HepG2 (cell line): ENCODE measurements around the gene HYCC2. TPM values are rescaled to one million over a fixed set of nuclear protein-coding genes. Genes with fewer than 3 reads are reported as not detected.

Source experiments
- ATAC-seq: fragments of 200-7000 bp; cut with Tn5 transposase; 3 replicates; pipeline ENCODE4 v1.9.1; 2020; ENCODE audit warnings: mild to moderate bottlenecking, moderate library complexity
- BruUV-seq: library from RNA; stranded (reverse); fragments of 400-500 nt; replicated peaks from 2 replicates; lab custom pipeline; 2021; lab: Mats Ljungman, UMichigan
- CTCF ChIA-PET: fragments of 300-600 bp; formaldehyde crosslinking; extraction: SDS; loops from one replicate; lab custom pipeline; 2021; ENCODE audit warnings: low total read pairs, inconsistent platforms, low intra/inter-chr PET ratio; lab: Yijun Ruan, JAX
- POLR2A ChIA-PET: fragments of 350-600 bp; sonication (Branson Sonifier 250); formaldehyde crosslinking; loops from one replicate; lab custom pipeline; 2020; ENCODE audit warnings: antibody characterized with exemption, inconsistent platforms; lab: Yijun Ruan, JAX
- DNase-seq: peaks from one replicate; pipeline ENCODE4 v3.0.0-alpha.2; 2015; ENCODE audit warnings: low spot score
- FAIRE-seq: peaks from 3 replicates; lab custom pipeline; 2011; peaks lifted over from hg19 to GRCh38; lab: Jason Lieb, UNC
- H2AFZ ChIP-seq: one replicate; pipeline ENCODE4 v1.6.1; 2011; ENCODE audit warnings: low read length, inconsistent platforms
- H3K27ac ChIP-seq: fragments of 300-600 bp; 3 replicates; pipeline ENCODE4 v1.8.0; 2011; ENCODE audit warnings: mixed run types, mild to moderate bottlenecking, mixed read lengths, low read length, inconsistent platforms; ENCODE audit not compliant: insufficient read depth; ENCODE audit errors: extremely low read length
- H3K27me3 ChIP-seq, 2 experiments: fragments of 200-600 bp in 1 of 2; 2 replicates in 1 of 2; 3 replicates in 1 of 2; pipeline versions ENCODE4 v1.6.0 to v1.8.0; 2011; ENCODE audit warnings: low read length in 2 of 2, mild to moderate bottlenecking in 2 of 2, moderate library complexity in 2 of 2, inconsistent platforms in 1 of 2; ENCODE audit not compliant: insufficient read depth in 2 of 2, control insufficient read depth in 1 of 2
- H3K36me3 ChIP-seq, 2 experiments: fragments of 200-600 bp in 1 of 2; replicated peaks in 1 of 2; 2 replicates in 1 of 2; 3 replicates in 1 of 2; pipeline versions ENCODE4 v1.5.1 to v1.8.0; 2011; ENCODE audit warnings: low read length in 2 of 2, inconsistent platforms in 1 of 2; ENCODE audit not compliant: insufficient read depth in 2 of 2, control insufficient read depth in 1 of 2
- H3K4me1 ChIP-seq: 2 replicates; pipeline ENCODE4 v1.5.1; 2012; ENCODE audit warnings: low read length, inconsistent platforms; ENCODE audit not compliant: insufficient read depth
- H3K4me2 ChIP-seq: 2 replicates; pipeline ENCODE4 v1.6.0; 2011; ENCODE audit warnings: low read depth, low read length, inconsistent platforms
- H3K4me3 ChIP-seq, 3 experiments: fragments of 200-600 bp in 1 of 3; sonication (generic), shearing (Covaris generic) in 1 of 3; replicated peaks in 1 of 3; 2 replicates each; pipeline ENCODE4 v1.5.1; 2011 to 2016; ENCODE audit warnings: low read length in 3 of 3, inconsistent platforms in 2 of 3, low read depth in 2 of 3, mild to moderate bottlenecking in 2 of 3, control low read depth in 1 of 3, mixed read lengths in 1 of 3; ENCODE audit not compliant: insufficient read depth in 1 of 3
- H3K79me2 ChIP-seq: one replicate; pipeline ENCODE4 v1.6.1; 2011; ENCODE audit warnings: low read length, inconsistent platforms; ENCODE audit not compliant: insufficient read depth
- H3K9ac ChIP-seq: 2 replicates; pipeline ENCODE4 v1.6.0; 2011; ENCODE audit warnings: mild to moderate bottlenecking, low read depth, low read length, inconsistent platforms; ENCODE audit not compliant: insufficient read depth
- H3K9me3 ChIP-seq: 2 replicates; pipeline ENCODE4 v1.5.1; 2012; ENCODE audit warnings: mild to moderate bottlenecking, low read length
- H4K20me1 ChIP-seq: 2 replicates; pipeline ENCODE4 v1.6.0; 2011; ENCODE audit warnings: inconsistent platforms, mild to moderate bottlenecking, low read length, moderate library complexity; ENCODE audit not compliant: insufficient read depth
- HBP1 ChIP-seq: IDR thresholded peaks from 2 replicates; pipeline ENCODE4 v1.6.1; 2016; ENCODE audit warnings: low read depth, control low read depth
- HDAC2 ChIP-seq: sonication (generic); formaldehyde crosslinking; IDR thresholded peaks from 2 replicates; pipeline ENCODE4 v1.4.0; 2020; ENCODE audit warnings: missing genetic modification reagents
- HMG20A ChIP-seq: IDR thresholded peaks from 2 replicates; pipeline ENCODE4 v1.6.1; 2016; ENCODE audit warnings: borderline replicate concordance
- HNF4A ChIP-seq: sonication (generic); formaldehyde crosslinking; IDR thresholded peaks from 2 replicates; pipeline ENCODE4 v1.4.0; 2020; ENCODE audit warnings: missing genetic modification reagents
- HNF4G ChIP-seq, 2 experiments: sonication (generic) in 1 of 2; formaldehyde crosslinking in 1 of 2; IDR thresholded peaks; 2 replicates each; pipeline versions ENCODE4 v1.4.0 to v1.6.1; 2011 to 2020; ENCODE audit warnings: borderline replicate concordance in 2 of 2, low read depth in 2 of 2, mild to moderate bottlenecking in 2 of 2, low read length in 1 of 2, missing genetic modification reagents in 1 of 2, moderate library complexity in 1 of 2
- KMT2A ChIP-seq: sonication (generic); formaldehyde crosslinking; IDR thresholded peaks from 2 replicates; pipeline ENCODE4 v1.4.0; 2020; ENCODE audit warnings: missing genetic modification reagents
- MTA3 ChIP-seq: sonication (generic); formaldehyde crosslinking; IDR thresholded peaks from 2 replicates; pipeline ENCODE4 v1.4.0; 2020; ENCODE audit warnings: missing genetic modification reagents
- PRDM4 ChIP-seq: sonication (generic); formaldehyde crosslinking; IDR thresholded peaks from 2 replicates; pipeline ENCODE4 v1.9.0; 2021; ENCODE audit warnings: missing genetic modification reagents, borderline replicate concordance
- RNF2 ChIP-seq: fragments of 450-650 bp; conservative IDR thresholded peaks from 2 replicates; pipeline ENCODE4 v1.6.1; 2016; ENCODE audit warnings: low read depth
- SOX5 ChIP-seq: IDR thresholded peaks from 2 replicates; pipeline ENCODE4 v1.6.1; 2016; ENCODE audit warnings: borderline replicate concordance
- ZNF121 ChIP-seq: sonication (generic); formaldehyde crosslinking; IDR thresholded peaks from 2 replicates; pipeline ENCODE4 v1.5.0; 2020; ENCODE audit warnings: mild to moderate bottlenecking, missing genetic modification reagents
- ZNF136 ChIP-seq: sonication (generic); formaldehyde crosslinking; IDR thresholded peaks from 2 replicates; pipeline ENCODE4 v1.8.1; 2022; ENCODE audit warnings: low read depth, mild to moderate bottlenecking, moderate library complexity, missing genetic modification reagents
- ZNF17 ChIP-seq: sonication (generic); formaldehyde crosslinking; IDR thresholded peaks from 2 replicates; pipeline ENCODE4 v1.5.0; 2020; ENCODE audit warnings: mild to moderate bottlenecking, missing genetic modification reagents
- ZNF225 ChIP-seq: sonication (generic); formaldehyde crosslinking; IDR thresholded peaks from 2 replicates; pipeline ENCODE4 v1.4.0; 2020; ENCODE audit warnings: mild to moderate bottlenecking, missing genetic modification reagents
- ZNF280D ChIP-seq: sonication (generic); formaldehyde crosslinking; IDR thresholded peaks from 2 replicates; pipeline ENCODE4 v1.5.1; 2020; ENCODE audit warnings: mild to moderate bottlenecking, missing genetic modification reagents
- ZNF331 ChIP-seq: sonication (generic); formaldehyde crosslinking; IDR thresholded peaks from 2 replicates; pipeline ENCODE4 v1.4.0; 2020; ENCODE audit warnings: missing genetic modification reagents
- ZNF33A ChIP-seq: sonication (generic); formaldehyde crosslinking; IDR thresholded peaks from 2 replicates; pipeline ENCODE4 v1.5.1; 2020; ENCODE audit warnings: missing genetic modification reagents, mild to moderate bottlenecking, moderate library complexity, borderline replicate concordance
- ZNF589 ChIP-seq: sonication (generic); formaldehyde crosslinking; conservative IDR thresholded peaks from 2 replicates; pipeline ENCODE4 v1.8.0; 2022; ENCODE audit warnings: mild to moderate bottlenecking, moderate library complexity, missing genetic modification reagents
- WGBS: methylation state at CpG from one replicate; pipeline ENCODE4 v1.1.6; 2017; ENCODE audit warnings: low lambda C conversion rate; 5-methylcytosine and 5-hydroxymethylcytosine counted together
- in situ Hi-C: cut with HindIII; loops from 2 replicates; pipeline ENCODE4 v1.10.0; 2017; ENCODE audit warnings: low pct_unique_long_range_greater_than_20kb; ENCODE audit not compliant: extremely low pct_ligation_motif_present
- intact Hi-C: fragments of 100-400 bp; cut with micrococcal nuclease; formaldehyde crosslinking; loops from one replicate; pipeline ENCODE4 v1.10.0; 2022; ENCODE audit not compliant: unreplicated experiment
- polyA plus RNA-seq, 8 experiments: library from polyadenylated mRNA; depleted of rRNA in 3 of 8; stranded (reverse) in 7 of 8; unstranded in 1 of 8; fragments of >200 nt; fragmentation: Illumina TruSeq in 4 of 8; extraction: Trizol in 4 of 8; gene quantifications; 2 replicates each; pipeline versions ENCODE4 v1.2.1 to v1.2.3, GENCODE V29; 2011 to 2016; ENCODE audit warnings: low read depth in 4 of 8, missing spikeins in 1 of 8, mixed read lengths in 1 of 8; ENCODE audit not compliant: insufficient read depth in 1 of 8
- total RNA-seq, 5 experiments: library from RNA; depleted of rRNA; stranded (reverse); fragments of >200 nt; fragmentation: Illumina TruSeq; extraction: Trizol; gene quantifications; 2 replicates each; pipeline ENCODE4 v1.2.3, GENCODE V29; 2016; ENCODE audit warnings: low read depth in 1 of 5

HYCC2 gene
- total and polyA plus RNA-seq, 2 of the 13 experiments (the other 11 are each of a cell fraction or from before 2014, with no cell fraction given): 4.7 to 13.9 TPM

- Histone ChIP-seq H3K4me3 (peak overlapping the region in 2 of 3 experiments; percentile 7 to 31; a peak in 3 of 6 replicates), H4K20me1 (no peaks in the 10 kb centered on the region), H3K9me3 (no peaks in the 10 kb centered on the region), H2AFZ (no peak overlapping the region), H3K27me3 (no peaks in the 10 kb centered on the region), H3K27ac (peak overlapping the region; percentile 68), H3K4me2 (peak overlapping the region; percentile 57), H3K36me3 (peaks cover 0 to 7% of the 10 kb centered on the region in 2 experiments; a peak in 1 of 5 replicates), H3K79me2 (peaks cover 51% of the 10 kb centered on the region), H3K4me1 (peaks cover 46% of the 10 kb centered on the region), H3K9ac (peak overlapping the region; percentile 12; the same call in 1 of the 2 replicates)
- CTCF ChIA-PET: no interaction called here
- BruUV-seq: no TSS peak
- ATAC-seq: peak; percentile 68
- WGBS: 6% methylated on average over 1 of the region's 1 CpG
- peak; percentile 72 for FAIRE-seq
- peak; percentile 74 for DNase-seq
- POLR2A ChIA-PET: interaction anchor here (0.8 to 1.4 kb wide), 8 partner anchors 10 to 302 kb away, joined by 3 to 17 read pairs (median 5); partner anchors contain the start of genes CFLAR, CLK1 and ORC2
- intact Hi-C loops (loop anchor here (2.0 kb wide), 1 partner anchor 96 kb away; the partner anchor contains the start of gene ORC2), in situ Hi-C loops (loop anchor here (5.0 kb wide), 1 partner anchor 52 kb away; no protein-coding TSS in a partner anchor)
- TF ChIP-seq SOX5 (peak; percentile 26; the same call in 1 of the 2 replicates), ZNF136 (CRISPR knock-in tag) (no peak), HDAC2 (CRISPR knock-in tag) (0 out of 2 replicates have a peak, but pooled peaks have one; percentile 41), HNF4A (CRISPR knock-in tag) (peak; percentile 91), PRDM4 (no peak), ZNF225 (no peak), ZNF33A (CRISPR knock-in tag) (no peak), RNF2 (no peak), ZNF331 (CRISPR knock-in tag) (peak; percentile 52; the same call in 1 of the 2 replicates), ZNF589 (CRISPR knock-in tag) (no peak), KMT2A (peak; percentile 35; the same call in 1 of the 2 replicates), HBP1 (CRISPR knock-in tag) (0 out of 2 replicates have a peak, but pooled peaks have one; percentile 39), MTA3 (CRISPR knock-in tag) (no peak), HNF4G (IDR thresholded peaks at IDR 0.05; ENCODE audit: borderline replicate concordance, low read depth, low read length) (peak; percentile 83), HNF4G (CRISPR knock-in tag; IDR thresholded peaks at IDR 0.05; ENCODE audit: borderline replicate concordance, low read depth) (peak; percentile 22; the same call in 1 of the 2 replicates), ZNF17 (CRISPR knock-in tag) (peak; percentile 99), ZNF280D (no peak), HMG20A (CRISPR knock-in tag) (peak; percentile 12; the same call in 1 of the 2 replicates), ZNF121 (CRISPR knock-in tag) (peak; percentile 24; the same call in 1 of the 2 replicates)
Measured at GRCh38 chr2:201058914-201059313, 12.6 kb downstream of the HYCC2 start.
